ENCODE data around the gene GABBR2.

- TF ChIP-seq CTCF (IDR thresholded peaks at IDR 0.05) (no peak), POLR2A (IDR thresholded peaks at IDR 0.05) (no peak)
These were observed 5.8 kb downstream of the GABBR2 start for GRCh38 chr9:98702835-98703380.

Data from right lobe of liver (tissue), 4 donors.